ENCODE measurements around the gene ARHGEF4.

DNA sequence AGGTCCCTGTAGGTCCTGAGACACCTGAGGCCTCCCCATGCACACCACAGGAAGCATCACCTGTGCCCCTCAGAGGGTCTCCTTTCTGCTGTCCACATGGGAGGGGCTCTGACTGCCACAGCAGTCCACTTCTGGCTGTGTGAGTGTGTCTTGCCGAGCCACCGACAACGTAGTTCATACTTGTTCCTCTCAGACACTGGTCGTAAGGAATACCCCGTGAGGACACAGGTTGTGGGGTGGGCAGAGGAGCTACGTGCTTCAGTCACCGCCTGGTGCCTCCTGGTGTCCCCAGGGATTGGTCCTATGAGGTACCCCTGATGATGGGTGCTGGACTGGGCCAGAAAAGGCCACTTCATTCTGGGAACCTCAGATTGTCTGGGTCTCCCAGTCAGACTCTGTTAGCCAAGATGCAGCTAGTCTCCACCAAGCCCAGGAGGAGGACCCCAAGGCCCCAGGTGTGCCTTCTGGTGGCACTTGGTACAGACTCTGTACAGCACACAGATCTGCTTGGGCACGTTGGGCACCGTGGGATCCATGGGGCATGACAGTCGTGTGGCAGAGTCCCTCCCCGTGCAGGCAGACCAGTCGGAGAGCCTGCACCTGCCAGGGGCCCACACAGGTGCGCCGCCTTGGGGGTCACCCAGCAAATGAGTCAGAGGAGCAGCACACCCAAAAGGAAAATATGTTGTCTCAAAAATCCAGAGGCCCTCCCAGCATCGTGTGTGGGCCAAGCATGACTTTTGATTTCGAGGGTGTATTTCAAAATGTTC, 2.5 kb downstream of the ARHGEF4 start:
- TF ChIP-seq, protein P1, sequence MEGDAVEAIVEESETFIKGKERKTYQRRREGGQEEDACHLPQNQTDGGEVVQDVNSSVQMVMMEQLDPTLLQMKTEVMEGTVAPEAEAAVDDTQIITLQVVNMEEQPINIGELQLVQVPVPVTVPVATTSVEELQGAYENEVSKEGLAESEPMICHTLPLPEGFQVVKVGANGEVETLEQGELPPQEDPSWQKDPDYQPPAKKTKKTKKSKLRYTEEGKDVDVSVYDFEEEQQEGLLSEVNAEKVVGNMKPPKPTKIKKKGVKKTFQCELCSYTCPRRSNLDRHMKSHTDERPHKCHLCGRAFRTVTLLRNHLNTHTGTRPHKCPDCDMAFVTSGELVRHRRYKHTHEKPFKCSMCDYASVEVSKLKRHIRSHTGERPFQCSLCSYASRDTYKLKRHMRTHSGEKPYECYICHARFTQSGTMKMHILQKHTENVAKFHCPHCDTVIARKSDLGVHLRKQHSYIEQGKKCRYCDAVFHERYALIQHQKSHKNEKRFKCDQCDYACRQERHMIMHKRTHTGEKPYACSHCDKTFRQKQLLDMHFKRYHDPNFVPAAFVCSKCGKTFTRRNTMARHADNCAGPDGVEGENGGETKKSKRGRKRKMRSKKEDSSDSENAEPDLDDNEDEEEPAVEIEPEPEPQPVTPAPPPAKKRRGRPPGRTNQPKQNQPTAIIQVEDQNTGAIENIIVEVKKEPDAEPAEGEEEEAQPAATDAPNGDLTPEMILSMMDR (IDR thresholded peaks at IDR 0.05): no peak
- TF ChIP-seq POLR2AphosphoS5 (IDR thresholded peaks at IDR 0.05): no peak
